HG03139 (cell line): ENCODE measurements around the gene RAET1L.
"Not testable (repeated sequence)": the region's sequence is repeated elsewhere in the genome, so short reads cannot be mapped to it uniquely, and the experiment has no call there.

Experiments
- ATAC-seq: cut with Tn5 transposase; IDR thresholded peaks from one replicate; pipeline ENCODE4 v1.9.1; 2021; ENCODE audit not compliant: unreplicated experiment

RAET1L gene

GRCh38 chr6:150044621-150045145 lies 19.4 kb upstream of the RAET1L start:
- ATAC-seq = no peak

GRCh38 chr6:150043501-150044412 lies 18.4 kb upstream of the RAET1L start:
- no peak for ATAC-seq

GRCh38 chr6:150043096-150043495 lies 17.8 kb upstream of the RAET1L start:
- no peak for ATAC-seq

- no peak for ATAC-seq
Measured at GRCh38 chr6:150038202-150039062, 13.1 kb upstream of the RAET1L start.

- ATAC-seq = no peak
Measured at GRCh38 chr6:150037526-150038201, 12.3 kb upstream of the RAET1L start.

- no peak for ATAC-seq
Measured at GRCh38 chr6:150036081-150036480, 10.7 kb upstream of the RAET1L start.

GRCh38 chr6:150033207-150033771 lies 8.0 kb upstream of the RAET1L start:
- ATAC-seq = no peak

- ATAC-seq = no peak
Measured at GRCh38 chr6:150032598-150032997, 7.3 kb upstream of the RAET1L start.

GRCh38 chr6:150030611-150031010 lies 5.3 kb upstream of the RAET1L start:
- ATAC-seq = no peak

- no peak for ATAC-seq
Measured at GRCh38 chr6:150029749-150030148, 4.4 kb upstream of the RAET1L start.

GRCh38 chr6:150029276-150029675 lies 3.9 kb upstream of the RAET1L start:
- no peak for ATAC-seq

- no peak for ATAC-seq
Measured at GRCh38 chr6:150028799-150029198, 3.5 kb upstream of the RAET1L start.

GRCh38 chr6:150027806-150028565 lies 2.7 kb upstream of the RAET1L start:
- no peak for ATAC-seq

GRCh38 chr6:150026976-150027805 lies 1.9 kb upstream of the RAET1L start:
- no peak for ATAC-seq

GRCh38 chr6:150024646-150025155 lies 631 bp downstream of the RAET1L start:
- no peak for ATAC-seq

- ATAC-seq = not testable (repeated sequence)
Measured at GRCh38 chr6:150024021-150024420, 1.3 kb downstream of the RAET1L start.

- ATAC-seq = not testable (repeated sequence)
Measured at GRCh38 chr6:150021870-150022269, 3.5 kb downstream of the RAET1L start.

- ATAC-seq = no peak
Measured at GRCh38 chr6:150018846-150019580, 6.3 kb downstream of the RAET1L start.
